ENCODE data around the gene ERFL. TPM values are rescaled to one million over a fixed set of nuclear protein-coding genes. Genes with fewer than 3 reads are reported as not detected.

Gene ERFL
- total RNA-seq, 4 donors from 2014 or later: 0.22 TPM; not detected in 3

- no peak for TF ChIP-seq CTCF (IDR thresholded peaks at IDR 0.05; ENCODE audit: low read depth)
These were observed 2.1 kb upstream of the ERFL start for GRCh38 chr19:41930322-41930722.

- TF ChIP-seq CTCF (IDR thresholded peaks at IDR 0.05; ENCODE audit: low read depth): no peak
These were observed 1.4 kb upstream of the ERFL start for GRCh38 chr19:41929536-41930071.

- TF ChIP-seq CTCF (IDR thresholded peaks at IDR 0.05; ENCODE audit: low read depth): no peak
These were observed 696 bp upstream of the ERFL start for GRCh38 chr19:41928754-41929535.

GRCh38 chr19:41927497-41928192 is 604 bp downstream of the ERFL start:
- TF ChIP-seq CTCF (IDR thresholded peaks at IDR 0.05; ENCODE audit: low read depth): no peak

GRCh38 chr19:41926763-41927496 is 1.3 kb downstream of the ERFL start:
- TF ChIP-seq CTCF (IDR thresholded peaks at IDR 0.05; ENCODE audit: low read depth): no peak

DNA sequence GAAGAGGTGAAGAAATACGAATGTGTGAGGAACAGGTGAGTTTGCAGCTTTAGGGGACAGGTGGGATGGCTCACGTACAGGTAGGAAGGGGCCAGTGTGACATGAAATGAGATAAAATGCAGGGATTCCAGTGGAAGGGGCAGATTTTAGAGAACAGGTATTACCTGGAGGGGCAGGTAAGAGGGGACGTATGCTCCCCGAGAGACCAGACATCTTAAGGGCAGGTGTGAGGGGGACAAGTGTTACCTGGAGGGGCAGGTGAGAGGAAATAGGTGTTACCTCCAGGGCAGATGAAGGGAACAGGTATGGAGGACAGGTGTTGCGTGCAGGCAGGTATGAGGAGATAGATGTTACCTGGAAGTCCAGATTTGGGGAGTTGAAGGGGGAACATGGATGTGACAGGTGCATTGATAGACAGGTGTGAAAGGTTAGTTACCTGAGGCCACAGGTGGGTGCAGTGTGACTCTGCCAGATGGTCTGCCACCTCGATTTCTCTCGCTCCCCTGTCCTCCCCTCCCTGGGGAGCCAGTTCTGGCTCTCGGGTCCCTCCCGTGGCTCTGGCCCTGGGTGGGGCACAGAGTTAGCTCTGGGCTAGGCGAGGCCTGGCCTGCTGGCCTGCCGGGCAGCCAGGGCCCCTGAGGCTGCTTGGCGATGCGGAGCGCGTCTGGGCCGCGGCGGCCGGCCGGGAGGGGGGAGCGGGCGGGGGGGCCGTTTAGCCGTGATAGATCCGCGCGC is 2.1 kb downstream of the ERFL start:
- TF ChIP-seq CTCF (IDR thresholded peaks at IDR 0.05; ENCODE audit: low read depth): no peak

All from subcutaneous adipose tissue (tissue), 4 donors.